Measurements from ENCODE around the gene TSTD1.
A peak's percentile ranks its signal among the peaks of the same experiment; 100 is the strongest.

TSTD1 gene, protein sequence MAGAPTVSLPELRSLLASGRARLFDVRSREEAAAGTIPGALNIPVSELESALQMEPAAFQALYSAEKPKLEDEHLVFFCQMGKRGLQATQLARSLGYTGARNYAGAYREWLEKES

GRCh38 chr1:161038523-161039153, at the start of gene TSTD1:
TSTD1 (minus strand) TSS chr1:161038964; CDS start chr1:161038889, 75 bp downstream.
- DNase-seq: peak; percentile 15 to 49

DNA sequence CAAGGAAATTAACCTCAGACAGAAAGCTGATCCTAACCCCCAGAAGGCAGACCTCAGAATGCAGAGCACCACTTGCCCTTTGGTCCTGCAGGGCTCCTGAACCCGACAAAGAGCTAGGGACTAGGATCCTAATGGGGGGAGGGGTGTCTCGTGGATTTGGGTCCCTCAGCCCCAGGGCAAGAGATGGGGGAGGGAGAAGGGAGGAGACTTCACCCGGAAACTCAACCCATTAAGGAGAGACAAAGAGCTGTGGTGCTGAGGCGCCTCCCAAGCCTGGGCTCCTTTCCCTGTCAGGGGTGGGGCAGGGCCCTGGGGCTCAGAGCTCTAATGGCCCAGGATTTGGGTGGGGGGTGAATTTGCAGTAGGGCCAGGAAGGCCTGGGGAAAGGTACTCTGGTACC, 47.7 kb upstream of the TSTD1 start:
- no peak for DNase-seq

GRCh38 chr1:161085165-161085564, 46.4 kb upstream of the TSTD1 start:
- DNase-seq: no peak

DNA sequence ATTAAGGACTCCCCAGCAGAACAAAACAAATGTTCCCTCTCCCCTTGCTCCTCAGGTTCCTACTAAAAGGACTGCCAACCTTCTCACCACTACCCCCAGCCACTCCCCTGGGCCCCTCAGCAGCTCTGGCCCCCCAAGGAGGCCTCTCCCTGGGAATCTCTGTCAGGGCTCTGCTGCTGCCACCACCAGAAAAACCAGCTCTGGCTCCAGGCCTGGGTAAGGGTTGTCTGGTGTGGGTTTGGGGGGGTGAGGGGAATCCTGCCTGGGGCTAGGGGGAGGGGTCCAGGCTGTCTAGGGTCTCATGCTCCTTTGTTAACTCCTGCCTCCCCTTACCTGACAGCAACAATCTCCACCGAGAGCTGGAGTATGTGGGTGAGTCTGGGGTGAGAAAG, 45.8 kb upstream of the TSTD1 start:
- DNase-seq: no peak

DNA sequence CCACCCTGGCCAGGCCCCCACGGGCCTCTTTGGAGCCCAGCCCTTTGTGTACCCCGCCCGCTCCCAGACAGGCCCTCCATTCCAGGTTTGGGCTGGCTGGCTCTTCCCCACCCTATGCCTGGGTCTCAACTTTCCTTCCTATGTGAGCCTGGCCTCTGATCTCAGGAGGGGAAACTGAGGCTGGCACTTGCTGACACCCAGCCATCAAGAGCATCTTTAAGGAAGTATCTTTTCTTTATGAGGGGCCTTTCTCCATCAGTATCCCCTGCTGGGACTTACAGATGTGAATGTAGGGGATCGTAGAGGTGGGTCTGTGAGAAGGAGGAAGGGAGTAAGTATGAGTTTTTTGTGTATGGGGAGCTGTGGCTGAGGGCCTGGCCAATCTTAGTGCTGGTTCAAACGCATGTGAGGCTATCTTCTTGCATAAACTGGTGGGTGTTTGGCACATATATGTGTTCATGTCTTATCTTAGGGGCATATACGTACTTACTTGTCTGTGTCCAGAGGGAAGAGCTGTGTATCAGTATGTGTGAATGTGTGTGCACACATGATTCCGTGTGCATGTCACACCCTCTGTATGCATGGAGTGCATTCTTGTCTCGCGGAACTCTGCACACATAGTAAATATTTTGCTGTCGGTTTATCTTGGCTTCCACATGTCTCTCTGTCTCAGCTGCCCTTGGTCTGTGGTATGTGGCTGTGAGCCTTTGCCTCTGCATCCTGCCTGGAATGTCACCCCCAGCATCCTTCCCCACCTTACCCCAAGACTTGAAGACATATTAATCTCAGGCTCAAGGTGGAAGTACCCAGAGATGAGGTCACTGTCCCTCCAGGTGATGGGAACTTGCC, 45.2 kb upstream of the TSTD1 start:
- DNase-seq: no peak

DNA sequence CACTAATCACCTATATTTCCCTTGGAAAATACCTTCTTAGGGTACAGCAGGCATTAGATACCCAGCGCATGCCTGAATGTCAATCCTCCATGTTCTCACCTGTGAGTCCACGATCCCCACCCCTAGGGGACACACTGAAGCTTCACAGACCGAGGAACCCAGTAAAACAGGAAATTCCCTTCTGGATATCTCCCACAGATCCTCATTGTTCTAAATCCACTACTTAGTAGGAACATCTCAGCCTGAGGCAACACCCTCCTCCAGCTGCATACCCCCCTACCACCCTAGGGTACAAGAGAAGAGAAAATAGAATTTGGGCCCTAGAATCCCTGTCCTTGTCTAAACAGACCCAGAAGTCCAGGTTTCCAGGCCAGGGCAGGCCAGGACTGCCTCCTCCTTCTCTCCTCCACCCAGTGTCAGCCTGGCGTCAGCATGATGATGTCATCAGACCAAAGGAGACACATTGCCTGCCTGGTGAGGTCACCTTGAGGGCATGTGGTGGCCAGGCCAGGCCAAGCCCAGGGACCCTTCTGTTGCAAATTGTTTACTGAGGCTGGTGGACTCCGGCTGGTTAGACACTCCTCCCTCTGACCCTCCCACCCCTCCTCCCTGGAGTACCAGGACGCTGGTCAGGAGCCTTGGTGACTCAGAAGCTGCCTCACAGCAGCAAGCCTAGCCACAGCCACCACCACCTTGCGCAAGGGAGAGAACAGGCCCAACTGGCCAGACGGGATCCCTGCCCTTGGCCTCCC, 44.4 kb upstream of the TSTD1 start:
- DNase-seq: peak in 1 of 2 donors; percentile 69

GRCh38 chr1:161082483-161082882, 43.7 kb upstream of the TSTD1 start:
- DNase-seq: no peak

DNA sequence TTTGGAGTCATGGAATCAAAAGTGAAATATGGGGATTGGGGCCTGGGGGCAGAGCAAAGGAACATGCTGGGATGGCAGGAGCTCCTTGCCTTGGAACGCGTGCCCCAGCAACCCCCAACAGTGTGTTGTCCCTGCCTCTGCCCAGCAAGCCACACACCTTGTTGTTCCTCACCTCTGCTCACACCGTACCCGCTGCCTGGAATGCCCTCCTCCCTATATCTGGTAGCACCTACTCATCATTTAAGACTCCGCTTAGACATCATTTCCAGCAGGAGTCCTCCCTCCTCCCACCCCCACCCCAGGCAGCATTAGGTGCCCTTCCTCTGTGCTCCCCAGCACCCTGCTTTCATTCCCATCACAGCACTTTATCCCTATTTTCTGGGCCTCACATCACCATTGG, 42.8 kb upstream of the TSTD1 start:
- DNase-seq: no peak

GRCh38 chr1:161080441-161081405, 42.0 kb upstream of the TSTD1 start:
- no peak for DNase-seq

DNA sequence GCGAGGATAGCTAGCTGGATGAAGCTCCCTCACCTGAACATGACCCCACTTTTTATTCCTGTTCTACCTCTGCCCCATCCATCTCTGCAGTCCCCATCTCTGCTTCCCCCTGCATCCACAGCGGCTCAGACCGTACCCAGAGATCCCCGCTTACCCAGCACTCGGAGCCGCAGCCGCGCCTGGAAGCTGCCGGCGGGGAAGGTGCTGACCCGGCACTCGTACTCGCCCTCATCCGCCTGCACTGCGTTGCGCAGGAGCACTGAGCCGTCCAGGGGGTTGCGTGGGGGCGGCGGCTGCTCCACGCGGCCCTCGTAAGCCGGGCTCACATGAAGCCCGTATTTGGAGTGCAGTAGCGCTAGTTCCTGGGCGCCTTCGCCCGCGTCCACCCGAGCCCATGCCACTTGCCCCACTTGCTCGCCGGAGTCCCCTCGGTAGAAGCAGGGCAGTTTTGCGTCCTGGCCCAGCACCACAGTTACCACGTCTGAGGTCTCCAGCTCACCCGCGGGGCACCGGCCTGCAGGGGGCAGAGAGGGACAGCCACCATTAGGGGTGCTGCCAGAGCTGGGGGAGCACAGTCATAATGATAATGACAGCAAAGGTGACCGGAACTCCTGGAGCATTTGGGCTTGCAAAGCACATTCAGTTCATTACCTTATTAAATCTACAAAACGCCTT, 40.8 kb upstream of the TSTD1 start:
- DNase-seq: no peak

DNA sequence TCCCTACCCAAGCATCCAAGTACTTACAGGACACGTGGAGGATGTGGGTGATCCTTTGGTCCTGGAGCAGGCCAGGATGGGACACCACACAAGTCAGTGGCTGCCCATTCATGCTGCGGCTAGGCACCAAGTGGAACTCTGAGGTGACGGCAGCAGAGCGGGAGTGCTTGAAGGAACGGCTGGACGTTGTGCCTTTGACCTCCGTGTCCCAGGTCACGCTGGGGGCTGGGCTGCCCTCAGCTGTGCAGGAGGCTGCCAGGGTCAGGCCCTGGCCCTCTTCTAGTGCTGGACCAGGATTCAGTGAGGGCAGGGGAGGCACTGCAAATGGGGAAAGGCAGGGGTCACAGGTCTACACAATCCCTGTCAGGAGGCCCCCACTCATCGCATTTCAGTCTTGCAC, 38.7 kb upstream of the TSTD1 start:
- DNase-seq: no peak

GRCh38 chr1:161076410-161076809, 37.6 kb upstream of the TSTD1 start:
- DNase-seq: no peak

- no peak for DNase-seq
These were observed 36.1 kb upstream of the TSTD1 start for GRCh38 chr1:161074676-161075368.

DNA sequence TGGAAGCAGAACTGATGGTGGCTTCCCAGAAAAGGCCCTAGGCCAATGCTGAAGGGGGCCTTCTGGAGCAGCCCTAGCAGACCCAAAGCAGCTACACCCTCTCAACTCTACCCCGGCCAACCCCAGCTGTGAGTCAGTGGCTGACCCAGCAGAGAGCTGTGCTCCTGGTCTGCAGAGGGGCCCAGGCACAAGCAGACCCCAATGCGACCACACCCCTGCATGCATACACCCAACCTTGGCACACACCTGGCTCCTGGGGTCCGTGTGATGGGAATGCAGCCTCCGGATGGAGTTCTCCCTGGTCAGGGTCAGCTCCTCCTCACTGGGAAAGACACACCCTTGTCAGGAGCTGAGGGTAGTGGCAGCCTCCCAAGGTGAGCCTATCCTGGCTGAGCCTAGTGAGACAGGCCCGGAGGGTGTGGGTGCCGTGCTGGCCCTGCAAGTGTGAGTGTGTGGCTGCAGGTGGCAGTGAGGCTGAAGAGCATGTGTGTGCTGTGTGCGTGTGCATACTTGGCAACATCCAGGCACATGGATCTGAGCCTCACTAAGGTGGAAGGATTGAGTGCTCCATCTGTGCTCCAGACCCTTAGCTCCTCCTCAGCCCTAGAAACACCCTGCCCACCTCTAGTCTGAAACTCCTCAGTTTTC, 34.8 kb upstream of the TSTD1 start:
- DNase-seq: no peak

GRCh38 chr1:161072751-161073449, 34.1 kb upstream of the TSTD1 start:
- DNase-seq: no peak

DNA sequence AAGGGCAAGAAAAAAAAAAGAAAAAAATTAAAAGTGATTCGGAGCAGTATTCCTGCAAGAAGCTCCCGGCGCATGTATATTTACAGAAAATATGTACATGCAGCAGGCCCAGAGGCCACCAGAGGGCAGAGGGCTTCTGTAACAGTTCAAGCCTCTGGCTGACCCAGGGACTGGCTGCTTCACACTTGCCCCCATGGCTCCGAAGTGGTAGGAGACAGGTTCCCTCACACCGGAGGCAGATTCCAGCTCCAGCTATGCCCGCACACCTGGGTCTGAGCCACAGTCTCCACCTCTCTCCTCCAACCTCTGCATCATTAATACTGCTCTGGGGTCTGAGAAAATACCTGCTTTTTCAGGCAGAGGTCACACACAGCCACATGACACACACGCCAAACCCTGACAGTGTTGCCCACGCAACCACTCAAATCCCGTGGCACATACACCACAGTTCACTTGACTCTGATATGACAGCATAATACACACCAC, 33.2 kb upstream of the TSTD1 start:
- DNase-seq: peak; percentile 16 to 40

- DNase-seq: no peak
These were observed 32.0 kb upstream of the TSTD1 start for GRCh38 chr1:161070761-161071160.

DNA sequence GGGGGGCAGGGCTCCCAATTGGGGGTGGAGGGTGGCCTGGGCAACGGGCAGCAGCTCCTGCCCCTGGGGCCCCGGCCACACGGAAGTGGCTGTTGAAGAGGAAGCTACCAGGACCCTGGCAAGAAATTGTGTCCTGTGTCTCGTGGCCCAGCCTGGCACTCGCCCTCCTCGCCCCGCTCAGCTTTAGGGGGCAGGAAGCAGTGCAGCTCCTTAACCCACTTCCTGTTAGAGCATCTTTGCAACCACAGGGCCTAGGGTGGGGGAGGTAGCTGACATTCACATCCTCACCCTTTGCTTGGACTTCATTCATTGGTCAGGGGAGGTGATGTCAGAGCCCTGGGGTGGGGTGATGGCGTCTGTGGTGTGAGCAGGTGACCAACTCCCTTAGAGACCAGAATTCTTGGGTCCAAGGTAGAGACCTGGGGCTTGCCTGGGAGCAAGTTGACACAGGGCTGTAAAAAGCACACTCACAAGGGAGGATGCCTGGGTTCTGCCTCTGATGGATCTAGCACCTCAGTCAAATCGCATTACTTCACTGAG, 31.0 kb upstream of the TSTD1 start, which contains the start of gene ARHGAP30:
TSS of gene ARHGAP30 (minus strand) at position 161 of the 540 bp plus-strand sequence. CDS start 267 bp downstream, outside the sequence.
- DNase-seq: peak; percentile 77 to 82

- DNase-seq: no peak
These were observed 30.5 kb upstream of the TSTD1 start for GRCh38 chr1:161069241-161069640.
